Spleen (tissue), 11 donors: ENCODE measurements around the gene OSBPL10. TPM values are rescaled to one million over a fixed set of nuclear protein-coding genes. Genes with fewer than 3 reads are reported as not detected.

Experiments used
- DNase-seq: peaks from one replicate; pipeline ENCODE4 v3.0.0-alpha.2; 2020
- H3K27ac ChIP-seq, 8 donors: fragments of 200-600 bp; sonication (generic) in 7 of 8; 1 replicate in 4 of 8; 2 replicates in 4 of 8; pipeline versions ENCODE4 v1.5.0 to v1.8.0; 2016 to 2021; ENCODE audit warnings: inconsistent platforms in 4 of 8, mild to moderate bottlenecking in 4 of 8, moderate library complexity in 1 of 8
- H3K27me3 ChIP-seq, 7 donors: fragments of 200-600 bp; sonication (generic) in 6 of 7; replicated peaks in 1 of 7; 1 replicate in 4 of 7; 2 replicates in 3 of 7; pipeline versions ENCODE4 v1.5.0 to v1.8.0; 2016 to 2021; ENCODE audit warnings: inconsistent platforms in 3 of 7, mild to moderate bottlenecking in 1 of 7
- H3K36me3 ChIP-seq, 6 donors: fragments of 200-600 bp; sonication (generic) in 5 of 6; 1 replicate in 4 of 6; 2 replicates in 2 of 6; pipeline versions ENCODE4 v1.5.0 to v1.8.0; 2016 to 2021; ENCODE audit warnings: inconsistent platforms in 2 of 6
- H3K4me1 ChIP-seq, 6 donors: fragments of 200-600 bp; sonication (generic) in 5 of 6; 1 replicate in 3 of 6; 2 replicates in 3 of 6; pipeline versions ENCODE4 v1.5.0 to v1.8.0; 2016 to 2021; ENCODE audit warnings: inconsistent platforms in 3 of 6
- H3K4me3 ChIP-seq, 8 donors: fragments of 200-600 bp; sonication (generic) in 7 of 8; 1 replicate in 4 of 8; 2 replicates in 4 of 8; pipeline versions ENCODE4 v1.5.0 to v1.8.0; 2016 to 2021; ENCODE audit warnings: inconsistent platforms in 4 of 8, mild to moderate bottlenecking in 4 of 8, moderate library complexity in 2 of 8
- H3K9me3 ChIP-seq, 8 donors: fragments of 200-600 bp; sonication (generic) in 7 of 8; 1 replicate in 4 of 8; 2 replicates in 4 of 8; pipeline versions ENCODE4 v1.5.0 to v1.8.0; 2016 to 2021; ENCODE audit warnings: inconsistent platforms in 4 of 8
- POLR2A ChIP-seq, 3 donors: fragments of 450-650 bp; IDR thresholded peaks; one replicate each; pipeline ENCODE4 v1.5.1; 2017; ENCODE audit warnings: antibody characterized with exemption in 3 of 3, mild to moderate bottlenecking in 1 of 3
- POLR2AphosphoS5 ChIP-seq, 3 donors: sonication (generic); formaldehyde crosslinking; IDR thresholded peaks; one replicate each; pipeline ENCODE4 v1.5.1; 2017; ENCODE audit warnings: antibody characterized with exemption in 3 of 3
- WGBS, 5 donors: extraction: QIAGEN DNeasy Blood & Tissue Kit in 3 of 5; methylation state at CpG; one replicate each; pipeline versions ENCODE4 v1.1.5 to v1.1.7; 2013 to 2018; 5-methylcytosine and 5-hydroxymethylcytosine counted together
- intact Hi-C: fragments of 100-400 bp; cut with DNase I; formaldehyde crosslinking; loops from one replicate; pipeline ENCODE4 v1.15.0; 2023; ENCODE audit warnings: low total_unique reads
- polyA plus RNA-seq, 3 donors: library from polyadenylated mRNA; stranded (reverse); fragments of 200-250 nt; gene quantifications; one replicate each; pipeline ENCODE4 v1.2.1, GENCODE V29; 2013
- total RNA-seq, 7 donors: library from RNA; depleted of rRNA in 3 of 7; stranded (reverse); fragments of >200 nt in 3 of 7; fragmentation: NEBNext Ultra II Directional in 4 of 7; extraction: Animal tissue kit (Norgen Biotek cat#: 25700) in 4 of 7; gene quantifications; one replicate each; pipeline versions ENCODE4 v1.1.0 to v1.2.1, GENCODE V29; 2016 to 2021
- TF ChIP-seq, protein P1 (sequence below), 11 experiments: fragments of 200-600 bp in 7 of 11; fragments of 450-650 bp in 4 of 11; sonication (generic) in 4 of 11; IDR thresholded peaks in 8 of 11; conservative IDR thresholded peaks in 3 of 11; 1 replicate in 7 of 11; 2 replicates in 4 of 11; pipeline versions ENCODE4 v1.4.0 to v1.8.0; 2016 to 2021; ENCODE audit warnings: antibody characterized with exemption in 11 of 11, inconsistent platforms in 4 of 11, mild to moderate bottlenecking in 1 of 11
- donor health status: healthy with polysubstance abuse.
- donor health status: DM: no; HTN: no; CAD: no; lungs with moderate emphysema.
- donor health status: DM: no; HTN: no; CAD: no.
- donor health status: Bipolar disorder and iron deficiency.
- donor health status: healthy.
- donor health status: DM: no; HTN: no; CAD: no.
- donor health status: DM: yes; HTN: yes; CAD: no.

Gene OSBPL10
- total and polyA plus RNA-seq, 10 donors, result 3.8 to 95.1 (median 56.5) TPM

DNA sequence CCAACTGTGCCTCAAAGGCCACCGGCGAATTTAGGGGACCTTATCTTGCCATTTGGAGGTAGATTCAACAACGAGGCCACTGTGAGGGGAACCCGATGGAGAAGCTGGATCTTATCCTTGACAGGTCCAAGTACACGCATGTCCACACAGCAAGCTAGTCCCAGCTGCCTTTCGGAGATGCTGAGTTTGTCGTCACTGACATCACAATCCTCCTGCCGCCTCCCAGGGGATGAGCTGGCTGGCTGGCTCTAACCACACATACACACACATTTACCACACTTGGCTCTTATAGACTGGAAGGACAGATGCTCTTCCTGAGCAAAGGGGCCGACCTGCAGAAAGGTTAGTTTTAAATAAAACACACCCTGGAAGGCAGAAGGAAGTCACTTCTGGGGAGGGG is 272.1 kb downstream of the OSBPL10 start:
- peaks cover 0 to 37% (median 13%) of the 10 kb centered on the region in 6 donors for H3K4me1 ChIP-seq
- TF ChIP-seq POLR2AphosphoS5 (IDR thresholded peaks at IDR 0.05), result no peak
- TF ChIP-seq, protein P1, sequence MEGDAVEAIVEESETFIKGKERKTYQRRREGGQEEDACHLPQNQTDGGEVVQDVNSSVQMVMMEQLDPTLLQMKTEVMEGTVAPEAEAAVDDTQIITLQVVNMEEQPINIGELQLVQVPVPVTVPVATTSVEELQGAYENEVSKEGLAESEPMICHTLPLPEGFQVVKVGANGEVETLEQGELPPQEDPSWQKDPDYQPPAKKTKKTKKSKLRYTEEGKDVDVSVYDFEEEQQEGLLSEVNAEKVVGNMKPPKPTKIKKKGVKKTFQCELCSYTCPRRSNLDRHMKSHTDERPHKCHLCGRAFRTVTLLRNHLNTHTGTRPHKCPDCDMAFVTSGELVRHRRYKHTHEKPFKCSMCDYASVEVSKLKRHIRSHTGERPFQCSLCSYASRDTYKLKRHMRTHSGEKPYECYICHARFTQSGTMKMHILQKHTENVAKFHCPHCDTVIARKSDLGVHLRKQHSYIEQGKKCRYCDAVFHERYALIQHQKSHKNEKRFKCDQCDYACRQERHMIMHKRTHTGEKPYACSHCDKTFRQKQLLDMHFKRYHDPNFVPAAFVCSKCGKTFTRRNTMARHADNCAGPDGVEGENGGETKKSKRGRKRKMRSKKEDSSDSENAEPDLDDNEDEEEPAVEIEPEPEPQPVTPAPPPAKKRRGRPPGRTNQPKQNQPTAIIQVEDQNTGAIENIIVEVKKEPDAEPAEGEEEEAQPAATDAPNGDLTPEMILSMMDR (IDR thresholded peaks at IDR 0.05 in 8 of 11, conservative IDR thresholded peaks at IDR 0.05 in 3 of 11), result no peak
- TF ChIP-seq POLR2A (IDR thresholded peaks at IDR 0.05), result no peak
- no peak for DNase-seq
- H3K9me3 ChIP-seq, result peaks cover 0 to 10% (median 4%) of the 10 kb centered on the region in 8 donors
- no peak overlapping the region for H3K4me3 ChIP-seq
- intact Hi-C loops, result no loop called here
- no peak overlapping the region for H3K27ac ChIP-seq
- no peaks in the 10 kb centered on the region for H3K27me3 ChIP-seq
- peaks cover 0 to 21% (median 0%) of the 10 kb centered on the region in 6 donors for H3K36me3 ChIP-seq
- 59 to 84% (median 72%) methylated on average over 9 of the region's 9 CpGs for WGBS, 5 donors

DNA sequence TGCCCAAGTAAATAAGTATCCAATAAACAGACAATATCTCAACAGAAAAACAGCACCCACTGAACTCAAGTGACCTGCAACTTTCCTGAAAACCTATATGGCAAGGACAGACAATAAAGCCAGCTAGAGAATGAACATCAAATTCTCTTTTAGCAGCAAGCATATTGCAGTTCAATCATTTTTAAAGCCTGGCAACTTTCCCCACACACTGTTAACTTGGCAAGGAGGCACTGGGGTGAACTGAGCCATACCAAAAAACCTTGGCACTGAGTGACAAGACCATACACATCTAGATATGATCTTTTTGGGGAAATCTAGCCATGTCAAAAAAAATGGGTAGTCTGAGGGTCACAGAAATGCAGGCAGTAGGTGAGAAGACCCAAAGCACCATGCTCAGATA is 273.8 kb downstream of the OSBPL10 start:
- Histone ChIP-seq H3K4me3 (no peak overlapping the region), H3K27ac (no peak overlapping the region), H3K9me3 (peaks cover 0 to 2% (median 0%) of the 10 kb centered on the region in 8 donors), H3K27me3 (no peaks in the 10 kb centered on the region), H3K36me3 (peaks cover 0 to 19% (median 0%) of the 10 kb centered on the region in 6 donors), H3K4me1 (peaks cover 0 to 30% (median 13%) of the 10 kb centered on the region in 6 donors)
- TF ChIP-seq, protein P1 (IDR thresholded peaks at IDR 0.05 in 8 of 11, conservative IDR thresholded peaks at IDR 0.05 in 3 of 11), result no peak
- TF ChIP-seq POLR2A (IDR thresholded peaks at IDR 0.05) (no peak), POLR2AphosphoS5 (IDR thresholded peaks at IDR 0.05) (no peak)
- intact Hi-C loops, result no loop called here
- no peak for DNase-seq

DNA sequence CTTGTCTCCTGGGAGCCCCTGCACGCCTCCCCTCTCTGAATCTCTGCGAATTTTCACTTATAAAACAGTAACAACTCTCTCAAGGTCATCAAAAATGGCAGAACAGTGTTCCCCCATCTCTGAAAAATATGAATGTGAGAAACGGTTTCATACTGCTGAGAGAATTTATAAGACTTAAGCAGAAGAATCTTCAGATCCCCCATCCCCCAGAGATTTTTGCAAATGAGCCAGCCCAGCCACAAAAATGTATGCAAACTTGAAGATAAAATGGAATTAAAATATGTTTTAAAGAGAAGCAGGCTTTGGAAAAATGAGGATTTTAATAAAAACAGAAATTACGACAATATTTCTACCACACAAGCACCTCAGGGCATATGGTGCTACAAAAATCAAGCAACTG is 275.3 kb downstream of the OSBPL10 start:
- Histone ChIP-seq H3K36me3 (peaks cover 0 to 35% (median 5%) of the 10 kb centered on the region in 6 donors), H3K27ac (no peak overlapping the region), H3K9me3 (no peaks in the 10 kb centered on the region), H3K4me3 (no peak overlapping the region), H3K27me3 (no peaks in the 10 kb centered on the region), H3K4me1 (peaks cover 0 to 26% (median 13%) of the 10 kb centered on the region in 6 donors)
- intact Hi-C loops, result no loop called here
- 86 to 95% (median 90%) methylated on average over 4 of the region's 4 CpGs for WGBS, 5 donors
- no peak for DNase-seq
- no peak for TF ChIP-seq POLR2AphosphoS5 (IDR thresholded peaks at IDR 0.05)
- TF ChIP-seq, protein P1 (IDR thresholded peaks at IDR 0.05 in 8 of 11, conservative IDR thresholded peaks at IDR 0.05 in 3 of 11), result no peak
- no peak for TF ChIP-seq POLR2A (IDR thresholded peaks at IDR 0.05)

DNA sequence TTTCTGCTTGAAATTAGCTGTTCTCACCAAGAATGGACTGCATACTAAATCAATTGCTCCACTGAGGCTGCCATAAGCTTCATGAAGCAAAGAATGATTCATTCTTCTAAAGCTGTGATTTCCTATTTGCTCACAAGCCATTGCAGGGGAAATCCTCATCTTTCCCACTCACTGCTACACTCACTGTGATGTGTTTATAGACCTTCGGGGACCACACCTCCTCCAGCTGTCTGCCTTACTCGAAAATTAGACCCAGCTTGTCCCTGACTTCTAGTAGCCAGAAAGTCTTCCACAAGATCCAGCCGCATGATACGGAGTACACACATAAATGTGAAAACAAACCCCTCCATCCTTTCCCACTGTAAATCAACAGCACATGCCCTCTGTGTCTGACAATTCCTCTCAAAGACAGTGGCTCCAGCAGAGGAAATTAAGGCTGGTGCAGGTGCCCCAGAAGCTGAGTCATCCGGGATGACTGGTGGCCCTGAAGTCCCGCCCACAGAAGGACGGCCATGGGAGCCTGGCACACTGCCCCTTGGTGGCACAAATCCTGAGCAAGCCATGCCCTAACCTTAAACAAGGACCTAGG is 276.4 kb downstream of the OSBPL10 start:
- TF ChIP-seq POLR2AphosphoS5 (IDR thresholded peaks at IDR 0.05) (no peak), POLR2A (IDR thresholded peaks at IDR 0.05) (no peak)
- TF ChIP-seq, protein P1 (IDR thresholded peaks at IDR 0.05 in 8 of 11, conservative IDR thresholded peaks at IDR 0.05 in 3 of 11), result no peak
- Histone ChIP-seq H3K27ac (peak overlapping the region in 1 of 8 donors; percentile 14), H3K36me3 (peaks cover 0 to 41% (median 5%) of the 10 kb centered on the region in 6 donors), H3K4me1 (peaks cover 0 to 15% (median 6%) of the 10 kb centered on the region in 6 donors), H3K27me3 (no peaks in the 10 kb centered on the region), H3K4me3 (no peak overlapping the region), H3K9me3 (no peaks in the 10 kb centered on the region)
- intact Hi-C loops, result no loop called here
- 22 to 29% (median 25%) methylated on average over 7 of the region's 7 CpGs for WGBS, 5 donors
- DNase-seq, result peak; percentile 75
